EH (cell line): ENCODE measurements around the gene FAM90A26.
"Not testable (repeated sequence)": the region's sequence is repeated elsewhere in the genome, so short reads cannot be mapped to it uniquely, and the experiment has no call there.

Experiments
- DNase-seq: peaks from one replicate; pipeline ENCODE4 v3.0.0-alpha.2; 2015; ENCODE audit warnings: low read depth

Gene FAM90A26

GRCh38 chr4:9160046-9160445 lies 10.2 kb upstream of the FAM90A26 start:
- DNase-seq, result not testable (repeated sequence)

- DNase-seq, result not testable (repeated sequence)
Measured at GRCh38 chr4:9165990-9166389, 4.2 kb upstream of the FAM90A26 start.

GRCh38 chr4:9210357-9210756 lies 40.1 kb downstream of the FAM90A26 start, which contains the start of gene USP17L10:
USP17L10 (plus strand) TSS chr4:9210657; CDS start chr4:9210657, 0 bp downstream.
- DNase-seq, result not testable (repeated sequence)

GRCh38 chr4:9214701-9215100 lies 44.5 kb downstream of the FAM90A26 start:
- DNase-seq, result not testable (repeated sequence)

- DNase-seq, result not testable (repeated sequence)
Measured at GRCh38 chr4:9215105-9215504, 44.9 kb downstream of the FAM90A26 start, which contains the start of gene USP17L11. USP17L11 (plus strand) TSS chr4:9215405; CDS start chr4:9215405, 0 bp downstream.

GRCh38 chr4:9219852-9220251 lies 49.6 kb downstream of the FAM90A26 start, which contains the start of gene USP17L12:
USP17L12 (plus strand) TSS chr4:9220152; CDS start chr4:9220152, 0 bp downstream.
- not testable (repeated sequence) for DNase-seq

- DNase-seq, result not testable (repeated sequence)
Measured at GRCh38 chr4:9224596-9224995, 54.4 kb downstream of the FAM90A26 start, which contains the start of gene USP17L13. USP17L13 (plus strand) TSS chr4:9224896; CDS start chr4:9224896, 0 bp downstream.
